Endothelial cell of umbilical vein (primary cell): ENCODE measurements around the gene ZNF329. TPM values are rescaled to one million over a fixed set of nuclear protein-coding genes. Genes with fewer than 3 reads are reported as not detected.

ENCODE experiments used
- BruUV-seq: library from RNA; stranded (reverse); fragments of 400-500 nt; replicated peaks from 2 replicates; lab custom pipeline; 2021; lab: Mats Ljungman, UMichigan
- CTCF ChIA-PET: fragments of 300-600, 350-600 bp; sonication (Branson Sonifier 250); formaldehyde crosslinking; loops from one replicate; lab custom pipeline; 2021; ENCODE audit warnings: antibody characterized with exemption, inconsistent platforms; lab: Charles Lee
- POLR2A ChIA-PET: fragments of 300-600, 350-600 bp; sonication (Branson Sonifier 250); formaldehyde crosslinking; loops from one replicate; lab custom pipeline; 2021; ENCODE audit warnings: antibody characterized with exemption, inconsistent platforms; lab: Charles Lee
- DNase-seq: peaks from one replicate; pipeline ENCODE4 v3.0.0-alpha.2; 2011; ENCODE audit warnings: low read depth, low spot score
- FAIRE-seq: peaks from 2 replicates; lab custom pipeline; 2011; peaks lifted over from hg19 to GRCh38; lab: Jason Lieb, UNC
- H2AFZ ChIP-seq: 2 replicates; pipeline ENCODE4 v1.6.0; 2012; ENCODE audit warnings: low read depth, low read length, control low read depth, inconsistent platforms
- H3K27ac ChIP-seq: 2 replicates; pipeline ENCODE4 v1.5.1; 2011; ENCODE audit warnings: low read depth, mild to moderate bottlenecking, control low read depth, low read length, moderate library complexity; ENCODE audit not compliant: insufficient read depth
- H3K27me3 ChIP-seq, 2 experiments: 2 replicates each; pipeline versions ENCODE4 v1.6.0 to v1.6.1; 2011; ENCODE audit warnings: low read length in 2 of 2, mixed read lengths in 1 of 2; ENCODE audit not compliant: control insufficient read depth in 2 of 2, insufficient read depth in 2 of 2
- H3K36me3 ChIP-seq, 2 experiments: 2 replicates in 1 of 2; 3 replicates in 1 of 2; pipeline ENCODE4 v1.5.1; 2011; ENCODE audit warnings: low read length in 2 of 2, mild to moderate bottlenecking in 1 of 2, moderate library complexity in 1 of 2; ENCODE audit not compliant: control insufficient read depth in 2 of 2, insufficient read depth in 2 of 2; ENCODE audit errors: extremely low read depth in 1 of 2
- H3K4me1 ChIP-seq: 3 replicates; pipeline ENCODE4 v1.5.1; 2011; ENCODE audit warnings: mild to moderate bottlenecking, low read length; ENCODE audit not compliant: control insufficient read depth, insufficient read depth; ENCODE audit errors: extremely low read depth
- H3K4me2 ChIP-seq: 2 replicates; pipeline ENCODE4 v1.6.1; 2011; ENCODE audit warnings: low read length, control low read depth, mixed read lengths; ENCODE audit not compliant: insufficient read depth
- H3K4me3 ChIP-seq, 3 experiments: fragments of 200-600 bp in 1 of 3; sonication (generic), shearing (Covaris generic) in 1 of 3; replicated peaks in 1 of 3; 2 replicates each; pipeline ENCODE4 v1.5.1; 2011 to 2016; ENCODE audit warnings: control low read depth in 3 of 3, low read length in 3 of 3, mild to moderate bottlenecking in 2 of 3, inconsistent platforms in 1 of 3, low read depth in 1 of 3, moderate library complexity in 1 of 3; ENCODE audit not compliant: insufficient read depth in 1 of 3
- H3K79me2 ChIP-seq: 2 replicates; pipeline ENCODE4 v1.6.0; 2012; ENCODE audit warnings: low read length, inconsistent platforms; ENCODE audit not compliant: control insufficient read depth, insufficient read depth
- H3K9ac ChIP-seq: replicated peaks from 2 replicates; pipeline ENCODE3; 2011; ENCODE audit warnings: low read length, control low read depth; ENCODE audit not compliant: insufficient read depth; ENCODE audit errors: extremely low read depth
- H3K9me1 ChIP-seq: replicated peaks from 3 replicates; pipeline ENCODE4 v1.6.0; 2011; ENCODE audit warnings: mild to moderate bottlenecking, low read length; ENCODE audit not compliant: control insufficient read depth, insufficient read depth; ENCODE audit errors: extremely low read depth
- H3K9me3 ChIP-seq: replicated peaks from 2 replicates; pipeline ENCODE4 v1.5.1; 2012; ENCODE audit warnings: low read length, inconsistent platforms; ENCODE audit not compliant: control insufficient read depth, insufficient read depth
- H4K20me1 ChIP-seq: replicated peaks from 2 replicates; pipeline ENCODE3; 2011; ENCODE audit warnings: mild to moderate bottlenecking, low read length; ENCODE audit not compliant: control insufficient read depth, insufficient read depth; ENCODE audit errors: extremely low read depth
- EZH2 ChIP-seq: IDR thresholded peaks from 2 replicates; pipeline ENCODE4 v1.6.1; 2012; ENCODE audit warnings: borderline replicate concordance, low read depth, mild to moderate bottlenecking, moderate library complexity, low read length, inconsistent platforms; ENCODE audit not compliant: severe bottlenecking
- FOS ChIP-seq: IDR thresholded peaks from 2 replicates; pipeline ENCODE4 v1.6.1; 2011; ENCODE audit warnings: mild to moderate bottlenecking, low read length, moderate library complexity, borderline replicate concordance; ENCODE audit not compliant: insufficient read depth
- GATA2 ChIP-seq: IDR thresholded peaks from 2 replicates; pipeline ENCODE4 v1.7.0; 2011; ENCODE audit warnings: low read depth, mild to moderate bottlenecking, moderate library complexity, mixed read lengths, low read length; ENCODE audit not compliant: insufficient read length, insufficient read depth
- JUN ChIP-seq: IDR thresholded peaks from 2 replicates; pipeline ENCODE4 v1.6.1; 2011; ENCODE audit warnings: borderline replicate concordance, low read depth; ENCODE audit not compliant: insufficient read length, insufficient read depth
- MYC ChIP-seq: IDR thresholded peaks from one replicate; pipeline ENCODE4 v1.6.1; 2011; ENCODE audit warnings: mild to moderate bottlenecking, low read depth, low read length
- POLR2A ChIP-seq: IDR thresholded peaks from 2 replicates; pipeline ENCODE4 v1.6.1; 2012; ENCODE audit warnings: low read depth, mild to moderate bottlenecking, control low read depth, low read length
- POLR2AphosphoS5 ChIP-seq: IDR thresholded peaks from 2 replicates; pipeline ENCODE4 v1.6.1; 2012; ENCODE audit warnings: low read depth, mild to moderate bottlenecking, control low read depth, low read length, moderate library complexity; ENCODE audit not compliant: insufficient read depth
- dilution Hi-C: fragments of 300-500 bp; cut with MboI; formaldehyde crosslinking; loops from one replicate; pipeline ENCODE4 v1.15.0; 2019; ENCODE audit warnings: low sequenced_read_pairs; ENCODE audit not compliant: extremely low pct_ligation_motif_present
- intact Hi-C: fragments of 100-400 bp; cut with micrococcal nuclease; formaldehyde crosslinking; loops from one replicate; pipeline ENCODE4 v1.10.0; 2022
- polyA plus RNA-seq, 4 experiments: library from polyadenylated mRNA; depleted of rRNA in 3 of 4; stranded (reverse) in 3 of 4; unstranded in 1 of 4; fragments of >200 nt; gene quantifications; 2 replicates each; pipeline versions ENCODE4 v1.2.1 to v1.2.3, GENCODE V29; 2011 to 2012; ENCODE audit warnings: missing spikeins in 1 of 4
- total RNA-seq: library from RNA; stranded (reverse); gene quantifications from 2 replicates; pipeline ENCODE4 v1.2.3, GENCODE V29; 2021
- TF ChIP-seq, protein P1 (sequence below), 2 donors: IDR thresholded peaks; 1 replicate in 1 of 2; 2 replicates in 1 of 2; pipeline ENCODE4 v1.5.1; 2011; ENCODE audit warnings: low read length in 2 of 2, mild to moderate bottlenecking in 2 of 2, moderate library complexity in 2 of 2, control low read depth in 1 of 2, inconsistent platforms in 1 of 2, low read depth in 1 of 2; ENCODE audit not compliant: insufficient read depth in 1 of 2; ENCODE audit errors: extremely low read depth in 1 of 2
- TF ChIP-seq, protein P2 (sequence below): IDR thresholded peaks from 2 replicates; pipeline ENCODE4 v1.6.1; 2011; ENCODE audit not compliant: insufficient read depth, insufficient read length

Gene ZNF329
- total and polyA plus RNA-seq, 2 donors (not counting 3 experiments of a cell fraction or from before 2014, with no cell fraction given), result 3.0 to 5.3 TPM

DNA sequence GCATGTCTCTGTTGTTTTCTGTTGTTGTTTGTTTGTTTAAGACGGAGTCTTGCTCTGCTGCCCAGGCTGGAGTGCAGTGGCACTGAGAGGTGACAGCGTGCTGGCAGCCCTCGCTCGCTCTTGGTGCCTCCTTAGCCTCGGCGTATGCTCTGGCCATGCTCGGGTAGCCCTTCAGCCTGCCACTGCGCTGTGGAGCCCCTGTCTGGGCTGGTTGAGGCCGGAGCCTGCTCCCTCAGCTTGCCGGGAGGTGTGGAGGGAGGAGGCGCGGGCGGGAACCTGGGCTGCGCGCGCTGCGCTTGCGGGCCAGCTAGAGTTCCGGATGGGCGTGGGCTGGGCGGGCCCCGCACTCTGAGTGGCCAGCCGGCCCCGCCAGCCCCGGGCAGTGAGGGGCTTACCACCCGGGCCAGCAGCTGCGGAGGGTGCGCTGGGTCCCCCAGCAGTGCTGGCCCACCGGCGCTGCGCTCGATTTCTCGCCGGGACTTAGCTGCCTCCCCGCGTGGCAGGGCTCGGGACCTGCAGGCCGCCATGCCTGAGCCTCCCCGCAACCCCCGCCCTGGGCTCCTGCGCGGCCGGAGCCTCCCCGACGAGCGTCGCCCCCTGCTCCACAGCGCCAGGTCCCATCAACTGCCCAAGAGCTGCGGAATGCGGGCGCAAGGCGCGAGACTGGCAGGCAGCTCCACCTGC lies 6.6 kb upstream of the ZNF329 start:
- Histone ChIP-seq H3K79me2 (no peaks in the 10 kb centered on the region), H3K4me2 (no peak overlapping the region), H3K9me1 (no peaks in the 10 kb centered on the region), H3K4me3 (no peak overlapping the region), H3K4me1 (no peaks in the 10 kb centered on the region), H3K27me3 (no peaks in the 10 kb centered on the region), H2AFZ (no peak overlapping the region), H3K9ac (no peak overlapping the region), H3K27ac (no peak overlapping the region), H3K36me3 (no peaks in the 10 kb centered on the region), H4K20me1 (no peaks in the 10 kb centered on the region), H3K9me3 (no peaks in the 10 kb centered on the region)
- no peak for DNase-seq
- TF ChIP-seq GATA2, result no peak
- no peak for TF ChIP-seq POLR2A
- no peak for TF ChIP-seq POLR2AphosphoS5
- TF ChIP-seq EZH2, result no peak
- TF ChIP-seq, protein P1, sequence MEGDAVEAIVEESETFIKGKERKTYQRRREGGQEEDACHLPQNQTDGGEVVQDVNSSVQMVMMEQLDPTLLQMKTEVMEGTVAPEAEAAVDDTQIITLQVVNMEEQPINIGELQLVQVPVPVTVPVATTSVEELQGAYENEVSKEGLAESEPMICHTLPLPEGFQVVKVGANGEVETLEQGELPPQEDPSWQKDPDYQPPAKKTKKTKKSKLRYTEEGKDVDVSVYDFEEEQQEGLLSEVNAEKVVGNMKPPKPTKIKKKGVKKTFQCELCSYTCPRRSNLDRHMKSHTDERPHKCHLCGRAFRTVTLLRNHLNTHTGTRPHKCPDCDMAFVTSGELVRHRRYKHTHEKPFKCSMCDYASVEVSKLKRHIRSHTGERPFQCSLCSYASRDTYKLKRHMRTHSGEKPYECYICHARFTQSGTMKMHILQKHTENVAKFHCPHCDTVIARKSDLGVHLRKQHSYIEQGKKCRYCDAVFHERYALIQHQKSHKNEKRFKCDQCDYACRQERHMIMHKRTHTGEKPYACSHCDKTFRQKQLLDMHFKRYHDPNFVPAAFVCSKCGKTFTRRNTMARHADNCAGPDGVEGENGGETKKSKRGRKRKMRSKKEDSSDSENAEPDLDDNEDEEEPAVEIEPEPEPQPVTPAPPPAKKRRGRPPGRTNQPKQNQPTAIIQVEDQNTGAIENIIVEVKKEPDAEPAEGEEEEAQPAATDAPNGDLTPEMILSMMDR (IDR thresholded peaks at IDR 0.05; ENCODE audit: extremely low read depth in 1 of 2, insufficient read depth in 1 of 2, low read depth in 1 of 2, low read length in 2 of 2), result no peak
- no peak for TF ChIP-seq MYC
- TF ChIP-seq JUN, result no peak
- TF ChIP-seq, protein P2, sequence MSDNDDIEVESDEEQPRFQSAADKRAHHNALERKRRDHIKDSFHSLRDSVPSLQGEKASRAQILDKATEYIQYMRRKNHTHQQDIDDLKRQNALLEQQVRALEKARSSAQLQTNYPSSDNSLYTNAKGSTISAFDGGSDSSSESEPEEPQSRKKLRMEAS, result no peak
- no peak for TF ChIP-seq FOS
- dilution Hi-C loops, result no loop called here
- FAIRE-seq, result no peak
- BruUV-seq, result no TSS peak
- ChIA-PET POLR2A (no interaction called here), CTCF (interaction anchor here (1.0 kb wide), 1 partner anchor 11 kb away, joined by 3 read pairs; no protein-coding TSS in a partner anchor)
- intact Hi-C loops, result loop anchor here (10.0 kb wide), 4 partner anchors 62 to 542 kb away; partner anchors contain the start of genes ZNF134, ZNF256, ZNF606 and ZSCAN18
